Liver (tissue), 9 donors: ENCODE measurements around the gene VOPP1. TPM values are rescaled to one million over a fixed set of nuclear protein-coding genes. Genes with fewer than 3 reads are reported as not detected.

Experiments used
- DNase-seq: peaks from one replicate; pipeline ENCODE4 v3.0.0-alpha.2; 2017; ENCODE audit warnings: low spot score
- H3K27ac ChIP-seq, 2 donors: one replicate each; pipeline ENCODE4 v1.7.0; 2013; ENCODE audit warnings: inconsistent platforms in 2 of 2, low read length in 2 of 2, control low read depth in 1 of 2, low read depth in 1 of 2, mild to moderate bottlenecking in 1 of 2
- H3K27me3 ChIP-seq, 4 donors: one replicate each; pipeline versions ENCODE4 v1.6.1 to v1.7.0; 2013; ENCODE audit warnings: low read length in 3 of 4, inconsistent platforms in 1 of 4, mild to moderate bottlenecking in 1 of 4, moderate library complexity in 1 of 4; ENCODE audit not compliant: control insufficient read depth in 4 of 4, insufficient read depth in 4 of 4
- H3K36me3 ChIP-seq, 4 donors: one replicate each; pipeline versions ENCODE4 v1.6.1 to v1.7.0; 2013; ENCODE audit warnings: low read length in 3 of 4, mild to moderate bottlenecking in 3 of 4, low read depth in 1 of 4, moderate library complexity in 1 of 4; ENCODE audit not compliant: control insufficient read depth in 4 of 4, insufficient read depth in 3 of 4
- H3K4me1 ChIP-seq, 4 donors: one replicate each; pipeline versions ENCODE4 v1.6.1 to v1.7.0; 2013; ENCODE audit warnings: low read length in 3 of 4, mild to moderate bottlenecking in 3 of 4, moderate library complexity in 1 of 4; ENCODE audit not compliant: control insufficient read depth in 4 of 4, insufficient read depth in 4 of 4
- H3K4me3 ChIP-seq, 3 donors: one replicate each; pipeline versions ENCODE4 v1.6.1 to v1.7.0; 2013; ENCODE audit warnings: low read length in 3 of 3, control low read depth in 1 of 3, low read depth in 1 of 3, mild to moderate bottlenecking in 1 of 3
- H3K9ac ChIP-seq, 2 donors: one replicate each; pipeline ENCODE4 v1.7.0; 2013; ENCODE audit warnings: low read length in 2 of 2, mild to moderate bottlenecking in 2 of 2, moderate library complexity in 2 of 2, control low read depth in 1 of 2, low read depth in 1 of 2
- H3K9me3 ChIP-seq, 4 donors: one replicate each; pipeline versions ENCODE4 v1.6.1 to v1.7.0; 2013; ENCODE audit warnings: low read length in 3 of 4; ENCODE audit not compliant: control insufficient read depth in 4 of 4
- EGR1 ChIP-seq, 2 donors: IDR thresholded peaks; 2 replicates each; pipeline ENCODE4 v1.6.1; 2016 to 2018; ENCODE audit warnings: antibody characterized with exemption in 2 of 2, low read depth in 2 of 2
- FOXA1 ChIP-seq: IDR thresholded peaks from 2 replicates; pipeline ENCODE4 v1.6.1; 2016; ENCODE audit warnings: antibody characterized with exemption
- FOXA2 ChIP-seq: IDR thresholded peaks from 2 replicates; pipeline ENCODE4 v1.6.1; 2016; ENCODE audit warnings: antibody characterized with exemption
- GABPA ChIP-seq, 2 donors: IDR thresholded peaks in 1 of 2; conservative IDR thresholded peaks in 1 of 2; 2 replicates each; pipeline ENCODE4 v1.6.1; 2016; ENCODE audit warnings: antibody characterized with exemption in 2 of 2, mild to moderate bottlenecking in 1 of 2, moderate library complexity in 1 of 2
- HNF4A ChIP-seq, 2 donors: conservative IDR thresholded peaks; 2 replicates each; pipeline ENCODE4 v1.6.1; 2016; ENCODE audit warnings: antibody characterized with exemption in 2 of 2, mild to moderate bottlenecking in 2 of 2
- HNF4G ChIP-seq: IDR thresholded peaks from 2 replicates; pipeline ENCODE4 v1.6.1; 2016; ENCODE audit warnings: antibody characterized with exemption
- JUND ChIP-seq, 2 donors: IDR thresholded peaks; 2 replicates each; pipeline ENCODE4 v1.6.1; 2016; ENCODE audit warnings: antibody characterized with exemption in 2 of 2
- NR2F2 ChIP-seq: IDR thresholded peaks from 2 replicates; pipeline ENCODE4 v1.6.1; 2016; ENCODE audit warnings: antibody characterized with exemption
- RAD21 ChIP-seq, 2 donors: IDR thresholded peaks; 2 replicates each; pipeline ENCODE4 v1.6.1; 2016; ENCODE audit warnings: antibody characterized with exemption in 2 of 2, mild to moderate bottlenecking in 2 of 2
- RXRA ChIP-seq, 2 donors: IDR thresholded peaks; 2 replicates each; pipeline ENCODE4 v1.6.1; 2017 to 2018; ENCODE audit warnings: antibody characterized with exemption in 2 of 2, mild to moderate bottlenecking in 1 of 2
- SP1 ChIP-seq: IDR thresholded peaks from 2 replicates; pipeline ENCODE4 v1.6.1; 2018; ENCODE audit warnings: antibody characterized with exemption, mild to moderate bottlenecking
- TAF1 ChIP-seq: conservative IDR thresholded peaks from 2 replicates; pipeline ENCODE4 v1.6.1; 2016; ENCODE audit warnings: antibody characterized with exemption, mild to moderate bottlenecking
- YY1 ChIP-seq: IDR thresholded peaks from 2 replicates; pipeline ENCODE4 v1.6.1; 2016; ENCODE audit warnings: antibody characterized with exemption, mild to moderate bottlenecking
- WGBS: extraction: QIAGEN DNeasy Blood & Tissue Kit; methylation state at CpG from one replicate; pipeline ENCODE4 v1.1.7; 2013; 5-methylcytosine and 5-hydroxymethylcytosine counted together
- polyA plus RNA-seq, 2 donors: library from polyadenylated mRNA; stranded (reverse) in 1 of 2; unstranded in 1 of 2; fragments of 200-250 nt in 1 of 2; fragments of >200 nt in 1 of 2; fragmentation: Nextera tagmentation in 1 of 2; extraction: Ambion mirVana in 1 of 2; gene quantifications; one replicate each; pipeline versions ENCODE4 v1.2.1 to v1.2.3, GENCODE V29; 2013 to 2015
- total RNA-seq, 2 donors: library from RNA; depleted of rRNA; stranded (reverse); fragments of >200 nt; gene quantifications; one replicate each; pipeline ENCODE4 v1.2.3, GENCODE V29; 2014
- TF ChIP-seq, protein P1 (sequence below): IDR thresholded peaks from 2 replicates; pipeline ENCODE4 v1.6.1; 2016; ENCODE audit warnings: antibody characterized with exemption, mild to moderate bottlenecking
- TF ChIP-seq, protein P2 (sequence below): fragments of 150-350 bp; IDR thresholded peaks from 2 replicates; pipeline ENCODE4 v1.5.1; 2017; ENCODE audit warnings: improper control_type of control experiment, low read depth, low read length; ENCODE audit not compliant: missing input control
- donor health status: healthy.
- donor health status: healthy.
- donor health status: healthy.
- donor health status: healthy.
- donor health status: healthy.

The VOPP1 gene
- total and polyA plus RNA-seq, 4 donors: 11.5 to 23.8 (median 21.7) TPM

GRCh38 chr7:55469721-55470120 is 102.6 kb downstream of the VOPP1 start:
- 87% methylated on average over 3 of the region's 3 CpGs for WGBS
- Histone ChIP-seq H3K27me3 (no peaks in the 10 kb centered on the region), H3K4me3 (no peak overlapping the region), H3K27ac (no peak overlapping the region), H3K9ac (no peak overlapping the region), H3K9me3 (no peaks in the 10 kb centered on the region), H3K4me1 (no peaks in the 10 kb centered on the region), H3K36me3 (peaks cover 0 to 8% (median 2%) of the 10 kb centered on the region in 4 donors)
- TF ChIP-seq YY1 (no peak), HNF4G (no peak), TAF1 (no peak), JUND (IDR thresholded peaks at IDR 0.05) (no peak), EGR1 (IDR thresholded peaks at IDR 0.05; ENCODE audit: low read depth in 2 of 2) (no peak), HNF4A (conservative IDR thresholded peaks at IDR 0.05) (no peak), NR2F2 (no peak), GABPA (IDR thresholded peaks at IDR 0.05 in 1 of 2, conservative IDR thresholded peaks at IDR 0.05 in 1 of 2) (no peak), SP1 (no peak)
- TF ChIP-seq, protein P1, sequence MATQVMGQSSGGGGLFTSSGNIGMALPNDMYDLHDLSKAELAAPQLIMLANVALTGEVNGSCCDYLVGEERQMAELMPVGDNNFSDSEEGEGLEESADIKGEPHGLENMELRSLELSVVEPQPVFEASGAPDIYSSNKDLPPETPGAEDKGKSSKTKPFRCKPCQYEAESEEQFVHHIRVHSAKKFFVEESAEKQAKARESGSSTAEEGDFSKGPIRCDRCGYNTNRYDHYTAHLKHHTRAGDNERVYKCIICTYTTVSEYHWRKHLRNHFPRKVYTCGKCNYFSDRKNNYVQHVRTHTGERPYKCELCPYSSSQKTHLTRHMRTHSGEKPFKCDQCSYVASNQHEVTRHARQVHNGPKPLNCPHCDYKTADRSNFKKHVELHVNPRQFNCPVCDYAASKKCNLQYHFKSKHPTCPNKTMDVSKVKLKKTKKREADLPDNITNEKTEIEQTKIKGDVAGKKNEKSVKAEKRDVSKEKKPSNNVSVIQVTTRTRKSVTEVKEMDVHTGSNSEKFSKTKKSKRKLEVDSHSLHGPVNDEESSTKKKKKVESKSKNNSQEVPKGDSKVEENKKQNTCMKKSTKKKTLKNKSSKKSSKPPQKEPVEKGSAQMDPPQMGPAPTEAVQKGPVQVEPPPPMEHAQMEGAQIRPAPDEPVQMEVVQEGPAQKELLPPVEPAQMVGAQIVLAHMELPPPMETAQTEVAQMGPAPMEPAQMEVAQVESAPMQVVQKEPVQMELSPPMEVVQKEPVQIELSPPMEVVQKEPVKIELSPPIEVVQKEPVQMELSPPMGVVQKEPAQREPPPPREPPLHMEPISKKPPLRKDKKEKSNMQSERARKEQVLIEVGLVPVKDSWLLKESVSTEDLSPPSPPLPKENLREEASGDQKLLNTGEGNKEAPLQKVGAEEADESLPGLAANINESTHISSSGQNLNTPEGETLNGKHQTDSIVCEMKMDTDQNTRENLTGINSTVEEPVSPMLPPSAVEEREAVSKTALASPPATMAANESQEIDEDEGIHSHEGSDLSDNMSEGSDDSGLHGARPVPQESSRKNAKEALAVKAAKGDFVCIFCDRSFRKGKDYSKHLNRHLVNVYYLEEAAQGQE: no peak
- DNase-seq: no peak

GRCh38 chr7:55469271-55469681 is 103.0 kb downstream of the VOPP1 start:
- no peaks in the 10 kb centered on the region for H3K27me3 ChIP-seq
- no peak overlapping the region for H3K9ac ChIP-seq
- no peak overlapping the region for H3K27ac ChIP-seq
- no peak for DNase-seq
- no peaks in the 10 kb centered on the region for H3K4me1 ChIP-seq
- peaks cover 0 to 8% (median 2%) of the 10 kb centered on the region in 4 donors for H3K36me3 ChIP-seq
- 94% methylated on average over 2 of the region's 2 CpGs for WGBS
- TF ChIP-seq FOXA1 (no peak), SP1 (no peak), EGR1 (IDR thresholded peaks at IDR 0.05; ENCODE audit: low read depth in 2 of 2) (no peak)
- no peaks in the 10 kb centered on the region for H3K9me3 ChIP-seq
- H3K4me3 ChIP-seq: no peak overlapping the region

GRCh38 chr7:55468495-55468894 is 103.8 kb downstream of the VOPP1 start:
- TF ChIP-seq RAD21 (IDR thresholded peaks at IDR 0.05) (no peak), YY1 (no peak), EGR1 (IDR thresholded peaks at IDR 0.05; ENCODE audit: low read depth in 2 of 2) (no peak), JUND (IDR thresholded peaks at IDR 0.05) (no peak), HNF4A (conservative IDR thresholded peaks at IDR 0.05) (no peak), TAF1 (no peak), FOXA2 (no peak), GABPA (IDR thresholded peaks at IDR 0.05 in 1 of 2, conservative IDR thresholded peaks at IDR 0.05 in 1 of 2) (no peak), RXRA (IDR thresholded peaks at IDR 0.05) (no peak)
- TF ChIP-seq, protein P2, sequence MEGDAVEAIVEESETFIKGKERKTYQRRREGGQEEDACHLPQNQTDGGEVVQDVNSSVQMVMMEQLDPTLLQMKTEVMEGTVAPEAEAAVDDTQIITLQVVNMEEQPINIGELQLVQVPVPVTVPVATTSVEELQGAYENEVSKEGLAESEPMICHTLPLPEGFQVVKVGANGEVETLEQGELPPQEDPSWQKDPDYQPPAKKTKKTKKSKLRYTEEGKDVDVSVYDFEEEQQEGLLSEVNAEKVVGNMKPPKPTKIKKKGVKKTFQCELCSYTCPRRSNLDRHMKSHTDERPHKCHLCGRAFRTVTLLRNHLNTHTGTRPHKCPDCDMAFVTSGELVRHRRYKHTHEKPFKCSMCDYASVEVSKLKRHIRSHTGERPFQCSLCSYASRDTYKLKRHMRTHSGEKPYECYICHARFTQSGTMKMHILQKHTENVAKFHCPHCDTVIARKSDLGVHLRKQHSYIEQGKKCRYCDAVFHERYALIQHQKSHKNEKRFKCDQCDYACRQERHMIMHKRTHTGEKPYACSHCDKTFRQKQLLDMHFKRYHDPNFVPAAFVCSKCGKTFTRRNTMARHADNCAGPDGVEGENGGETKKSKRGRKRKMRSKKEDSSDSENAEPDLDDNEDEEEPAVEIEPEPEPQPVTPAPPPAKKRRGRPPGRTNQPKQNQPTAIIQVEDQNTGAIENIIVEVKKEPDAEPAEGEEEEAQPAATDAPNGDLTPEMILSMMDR: no peak
- Histone ChIP-seq H3K4me1 (no peaks in the 10 kb centered on the region), H3K9ac (no peak overlapping the region), H3K27ac (no peak overlapping the region), H3K4me3 (no peak overlapping the region), H3K27me3 (no peaks in the 10 kb centered on the region), H3K9me3 (peaks cover 0 to under 1% (median 0%) of the 10 kb centered on the region in 4 donors), H3K36me3 (peaks cover 0 to 7% (median 2%) of the 10 kb centered on the region in 4 donors)
- DNase-seq: no peak
- 98% methylated on average over 8 of the region's 8 CpGs for WGBS
